ENCODE results near the gene CTSA.

DNA sequence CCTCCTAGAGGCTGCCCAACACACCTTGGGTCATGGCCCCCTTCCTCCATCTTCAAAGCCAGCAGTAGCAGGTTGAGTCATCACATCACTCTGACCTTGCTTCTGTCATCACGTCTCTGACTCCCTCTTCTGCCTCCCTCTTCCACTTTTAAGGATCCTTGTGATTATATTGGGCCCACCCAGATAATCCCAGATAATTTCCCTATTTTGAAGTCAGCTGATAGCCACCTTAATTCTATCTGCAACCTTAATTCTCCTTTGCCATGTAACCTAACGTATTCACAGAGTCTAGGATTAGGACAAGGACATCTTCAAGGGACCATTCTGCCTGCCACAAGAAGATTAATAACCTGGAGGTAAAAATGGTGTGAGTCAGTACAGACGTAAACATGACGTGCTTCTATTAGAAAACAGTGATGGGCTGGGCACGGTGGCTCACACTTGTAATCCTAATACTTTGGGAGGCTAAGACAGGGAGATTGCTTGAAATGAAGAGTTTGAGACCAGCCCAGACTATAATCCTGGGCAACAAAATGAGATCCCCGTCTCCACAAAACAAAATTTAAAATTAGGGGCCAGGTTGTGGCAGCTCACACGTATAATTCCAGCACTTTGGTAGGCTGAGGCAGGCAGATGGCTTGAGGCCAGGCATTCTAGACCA is 30.4 kb upstream of the CTSA start:
- TF ChIP-seq, protein P1, sequence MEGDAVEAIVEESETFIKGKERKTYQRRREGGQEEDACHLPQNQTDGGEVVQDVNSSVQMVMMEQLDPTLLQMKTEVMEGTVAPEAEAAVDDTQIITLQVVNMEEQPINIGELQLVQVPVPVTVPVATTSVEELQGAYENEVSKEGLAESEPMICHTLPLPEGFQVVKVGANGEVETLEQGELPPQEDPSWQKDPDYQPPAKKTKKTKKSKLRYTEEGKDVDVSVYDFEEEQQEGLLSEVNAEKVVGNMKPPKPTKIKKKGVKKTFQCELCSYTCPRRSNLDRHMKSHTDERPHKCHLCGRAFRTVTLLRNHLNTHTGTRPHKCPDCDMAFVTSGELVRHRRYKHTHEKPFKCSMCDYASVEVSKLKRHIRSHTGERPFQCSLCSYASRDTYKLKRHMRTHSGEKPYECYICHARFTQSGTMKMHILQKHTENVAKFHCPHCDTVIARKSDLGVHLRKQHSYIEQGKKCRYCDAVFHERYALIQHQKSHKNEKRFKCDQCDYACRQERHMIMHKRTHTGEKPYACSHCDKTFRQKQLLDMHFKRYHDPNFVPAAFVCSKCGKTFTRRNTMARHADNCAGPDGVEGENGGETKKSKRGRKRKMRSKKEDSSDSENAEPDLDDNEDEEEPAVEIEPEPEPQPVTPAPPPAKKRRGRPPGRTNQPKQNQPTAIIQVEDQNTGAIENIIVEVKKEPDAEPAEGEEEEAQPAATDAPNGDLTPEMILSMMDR (IDR thresholded peaks at IDR 0.05), result no peak
- no peak for TF ChIP-seq EZH2 (IDR thresholded peaks at IDR 0.05)
- TF ChIP-seq EZH2phosphoT487 (IDR thresholded peaks at IDR 0.05), result no peak

Measured in neural progenitor cell (in vitro differentiated cells).